IPS-20b (cell line): ENCODE measurements around the gene ADAMTS4.
A peak's percentile ranks its signal among the peaks of the same experiment; 100 is the strongest.

Source experiments
- H3K27ac ChIP-seq: one replicate; pipeline ENCODE4 v1.5.1; 2013; ENCODE audit warnings: low read length
- H3K27me3 ChIP-seq: 2 replicates; pipeline ENCODE4 v1.6.1; 2013; ENCODE audit warnings: mild to moderate bottlenecking, low read length, inconsistent platforms; ENCODE audit not compliant: insufficient read depth
- H3K36me3 ChIP-seq: 2 replicates; pipeline ENCODE4 v1.6.1; 2013; ENCODE audit warnings: low read depth, mild to moderate bottlenecking, inconsistent platforms, low read length, moderate library complexity; ENCODE audit not compliant: insufficient read depth
- H3K4me1 ChIP-seq: 2 replicates; pipeline ENCODE4 v1.6.1; 2013; ENCODE audit warnings: mild to moderate bottlenecking, control low read depth, inconsistent platforms, low read length, moderate library complexity; ENCODE audit not compliant: insufficient read depth
- H3K4me3 ChIP-seq: 2 replicates; pipeline ENCODE4 v1.5.1; 2013; ENCODE audit warnings: mild to moderate bottlenecking, low read length, inconsistent platforms
- H3K9ac ChIP-seq: 2 replicates; pipeline ENCODE4 v1.6.1; 2013; ENCODE audit warnings: low read depth, mild to moderate bottlenecking, inconsistent platforms, low read length, moderate library complexity
- H3K9me3 ChIP-seq: 2 replicates; pipeline ENCODE4 v1.6.1; 2013; ENCODE audit warnings: mild to moderate bottlenecking, low read depth, low read length, inconsistent platforms; ENCODE audit not compliant: insufficient read depth

The ADAMTS4 gene

DNA sequence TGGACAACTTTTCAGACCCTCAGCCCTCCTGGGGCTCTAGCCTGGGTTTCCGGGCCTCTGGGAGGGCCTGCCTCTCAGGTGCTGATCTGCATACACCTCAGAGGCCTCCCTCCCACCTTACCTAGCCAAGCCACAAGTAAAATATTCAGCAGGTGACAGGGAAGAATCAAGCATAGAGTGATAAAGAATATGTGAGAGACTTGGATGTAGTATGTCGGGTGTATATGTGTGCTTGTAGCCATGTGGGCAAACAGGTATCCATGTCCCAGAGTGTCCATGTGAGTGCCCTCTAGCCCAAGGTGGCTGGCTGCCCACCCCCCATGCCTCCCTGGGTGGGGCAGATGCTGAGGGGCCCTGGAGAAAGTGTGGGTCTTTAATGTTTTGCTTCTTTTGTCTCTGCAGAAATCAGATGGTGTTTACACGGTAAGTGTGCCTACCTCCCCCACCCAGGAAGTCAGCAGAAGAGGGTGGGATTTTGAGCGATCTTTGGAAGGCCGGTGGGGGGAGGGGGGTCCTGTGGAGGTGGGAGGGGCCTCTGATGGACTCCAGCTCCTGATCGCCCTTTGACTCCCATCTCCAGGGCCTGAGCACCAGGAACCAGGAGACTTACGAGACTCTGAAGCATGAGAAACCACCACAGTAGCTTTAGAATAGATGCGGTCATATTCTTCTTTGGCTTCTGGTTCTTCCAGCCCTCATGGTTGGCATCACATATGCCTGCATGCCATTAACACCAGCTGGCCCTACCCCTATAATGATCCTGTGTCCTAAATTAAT, 19.6 kb upstream of the ADAMTS4 start:
- Histone ChIP-seq H3K9ac (peak overlapping the region; percentile 7; the same call in 1 of the 2 replicates), H3K4me3 (no peak overlapping the region), H3K27ac (no peak overlapping the region), H3K4me1 (peaks cover 10% of the 10 kb centered on the region; the same call in 1 of the 2 replicates), H3K27me3 (no peaks in the 10 kb centered on the region), H3K36me3 (peaks cover 20% of the 10 kb centered on the region), H3K9me3 (no peaks in the 10 kb centered on the region)

DNA sequence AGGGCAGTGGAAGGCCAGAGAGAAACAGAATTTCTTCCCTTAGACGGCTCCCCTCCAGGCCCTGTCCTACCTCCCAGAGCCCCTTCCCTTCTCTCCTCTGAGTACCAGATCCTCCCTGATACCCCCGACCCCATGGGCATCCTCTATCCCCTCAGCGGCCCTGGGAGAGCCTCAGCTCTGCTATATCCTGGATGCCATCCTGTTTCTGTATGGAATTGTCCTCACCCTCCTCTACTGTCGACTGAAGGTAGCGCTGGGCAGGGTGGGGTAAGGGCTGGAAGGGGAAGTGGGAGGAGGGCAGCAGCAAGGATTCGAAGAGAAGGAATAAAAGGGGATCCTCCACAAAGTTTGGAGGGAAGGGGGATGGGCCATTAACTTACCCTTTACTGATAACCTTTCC, 19.0 kb upstream of the ADAMTS4 start:
- Histone ChIP-seq H3K27ac (no peak overlapping the region), H3K36me3 (peaks cover 26% of the 10 kb centered on the region), H3K9ac (no peak overlapping the region), H3K27me3 (no peaks in the 10 kb centered on the region), H3K9me3 (no peaks in the 10 kb centered on the region), H3K4me3 (no peak overlapping the region), H3K4me1 (peaks cover 10% of the 10 kb centered on the region; the same call in 1 of the 2 replicates)

DNA sequence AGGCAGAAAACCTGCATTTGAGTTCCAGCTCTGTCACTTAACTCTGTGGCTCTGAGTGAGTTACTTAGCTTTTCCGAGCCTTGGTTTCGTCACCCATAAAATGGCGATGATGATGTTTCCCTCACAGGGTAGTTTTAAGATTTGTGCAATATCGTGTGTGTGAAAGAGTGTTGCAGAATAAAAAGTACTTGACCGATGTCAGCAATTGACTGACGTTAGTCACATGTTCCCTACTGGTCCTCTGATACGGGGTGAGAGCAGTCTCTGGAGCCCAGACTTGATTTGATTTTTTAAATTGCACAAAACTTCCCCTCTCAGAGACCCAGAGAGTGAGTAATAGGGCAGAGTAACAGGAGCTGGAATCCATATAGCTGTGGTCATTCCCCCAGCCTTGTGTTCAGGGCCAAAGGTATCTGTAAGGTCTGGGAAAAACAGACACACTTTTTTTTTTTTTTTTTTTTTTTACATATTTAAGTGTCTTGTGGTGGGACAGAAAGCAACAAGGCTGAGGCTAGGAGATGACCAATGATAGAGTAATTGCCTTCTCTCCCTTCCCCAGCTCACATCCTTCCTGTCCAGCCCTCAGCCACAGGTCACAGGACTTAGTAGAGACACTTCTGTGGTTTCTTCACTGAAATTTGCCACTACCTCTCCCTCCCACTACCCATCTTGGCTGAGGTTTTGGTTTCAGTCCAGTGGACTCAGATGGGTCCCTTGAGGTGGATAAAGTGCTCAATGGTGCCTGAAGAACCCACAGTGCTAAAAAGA, 18.3 kb upstream of the ADAMTS4 start:
- Histone ChIP-seq H3K27me3 (no peaks in the 10 kb centered on the region), H3K36me3 (peaks cover 33% of the 10 kb centered on the region), H3K4me3 (no peak overlapping the region), H3K9ac (no peak overlapping the region), H3K27ac (no peak overlapping the region), H3K4me1 (peaks cover 10% of the 10 kb centered on the region; the same call in 1 of the 2 replicates), H3K9me3 (no peaks in the 10 kb centered on the region)

DNA sequence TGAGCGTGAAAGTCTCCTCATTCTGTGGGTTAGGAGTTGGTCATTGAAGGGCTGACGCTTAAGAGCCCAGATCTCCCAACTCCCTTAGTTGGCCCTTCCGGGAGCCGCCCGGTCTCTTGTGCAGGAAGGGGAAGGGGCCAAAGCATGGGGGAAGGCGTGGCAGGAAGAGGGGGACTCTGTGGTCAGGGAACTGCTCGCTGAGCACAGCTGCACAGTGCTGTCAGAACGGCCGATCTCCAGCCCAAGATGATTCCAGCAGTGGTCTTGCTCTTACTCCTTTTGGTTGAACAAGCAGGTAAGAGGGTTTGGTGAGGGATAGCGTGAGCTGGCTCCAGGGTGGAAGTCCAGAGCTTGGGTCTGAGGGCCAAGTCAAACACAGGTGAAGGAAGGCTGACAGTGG, 16.2 kb upstream of the ADAMTS4 start, which contains the start of gene FCER1G:
FCER1G (plus strand) TSS at position 220 of the 400 bp plus-strand sequence; CDS start at position 247, 27 bp downstream.
- Histone ChIP-seq H3K9ac (no peak within 1 kb of the TSS), H3K27me3 (no peaks in the 10 kb centered on the region), H3K4me3 (no peak within 1 kb of the TSS), H3K27ac (no peak within 1 kb of the TSS), H3K9me3 (no peaks in the 10 kb centered on the region), H3K4me1 (peaks cover 12% of the 10 kb centered on the region; the same call in 1 of the 2 replicates), H3K36me3 (peaks cover 54% of the 10 kb centered on the region)

DNA sequence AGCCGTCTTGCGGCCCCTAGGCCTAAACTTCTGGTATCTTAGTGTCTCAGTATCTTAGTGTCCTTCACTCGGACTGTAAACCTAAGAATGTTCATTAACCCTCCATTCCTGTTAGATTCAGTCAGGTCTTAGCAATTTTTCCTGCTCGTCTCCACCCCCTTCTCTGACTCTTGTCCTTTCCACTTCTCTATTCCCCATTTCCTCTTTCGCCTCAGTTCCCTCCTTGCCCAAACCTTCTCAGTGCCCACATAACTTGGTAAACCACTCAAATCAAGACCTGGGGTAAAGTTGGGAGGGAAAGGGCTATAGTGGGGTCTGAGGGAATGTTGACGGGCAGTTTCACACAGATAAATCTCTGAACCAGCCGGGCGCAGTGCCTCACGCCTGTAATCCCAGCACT, 15.5 kb upstream of the ADAMTS4 start:
- H3K27me3 ChIP-seq, result no peaks in the 10 kb centered on the region
- H3K9ac ChIP-seq, result no peak overlapping the region
- peaks cover 13% of the 10 kb centered on the region; the same call in 1 of the 2 replicates for H3K4me1 ChIP-seq
- no peak overlapping the region for H3K27ac ChIP-seq
- H3K9me3 ChIP-seq, result no peaks in the 10 kb centered on the region
- H3K4me3 ChIP-seq, result no peak overlapping the region
- peaks cover 59% of the 10 kb centered on the region for H3K36me3 ChIP-seq

DNA sequence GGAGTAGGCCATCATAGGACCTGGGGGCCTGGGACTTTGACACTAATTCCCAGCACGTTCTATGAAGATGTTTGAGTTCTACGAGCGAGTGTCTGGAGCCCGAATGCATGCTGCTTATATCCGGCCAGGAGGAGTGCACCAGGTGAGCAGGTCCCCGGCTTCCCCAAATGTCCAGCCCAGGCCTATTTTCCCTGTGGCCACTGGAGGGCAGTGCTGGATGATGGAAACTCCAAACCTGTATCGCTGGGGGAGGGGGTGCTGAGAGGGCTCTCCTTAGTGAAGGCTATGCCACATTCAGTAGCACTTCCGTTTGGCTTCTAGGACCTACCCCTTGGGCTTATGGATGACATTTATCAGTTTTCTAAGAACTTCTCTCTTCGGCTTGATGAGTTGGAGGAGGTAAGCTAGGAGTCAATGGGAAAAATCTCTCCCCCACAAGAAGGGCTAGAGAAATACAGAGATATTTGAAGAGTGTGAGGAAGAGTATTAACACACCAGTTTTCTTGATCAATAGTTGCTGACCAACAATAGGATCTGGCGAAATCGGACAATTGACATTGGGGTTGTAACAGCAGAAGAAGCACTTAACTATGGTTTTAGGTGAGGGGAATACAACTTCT, 11.0 kb upstream of the ADAMTS4 start:
- Histone ChIP-seq H3K9ac (no peak overlapping the region), H3K27me3 (no peaks in the 10 kb centered on the region), H3K36me3 (peaks cover 94% of the 10 kb centered on the region), H3K4me1 (peaks cover 3% of the 10 kb centered on the region; the same call in 1 of the 2 replicates), H3K27ac (no peak overlapping the region), H3K4me3 (no peak overlapping the region), H3K9me3 (no peaks in the 10 kb centered on the region)

DNA sequence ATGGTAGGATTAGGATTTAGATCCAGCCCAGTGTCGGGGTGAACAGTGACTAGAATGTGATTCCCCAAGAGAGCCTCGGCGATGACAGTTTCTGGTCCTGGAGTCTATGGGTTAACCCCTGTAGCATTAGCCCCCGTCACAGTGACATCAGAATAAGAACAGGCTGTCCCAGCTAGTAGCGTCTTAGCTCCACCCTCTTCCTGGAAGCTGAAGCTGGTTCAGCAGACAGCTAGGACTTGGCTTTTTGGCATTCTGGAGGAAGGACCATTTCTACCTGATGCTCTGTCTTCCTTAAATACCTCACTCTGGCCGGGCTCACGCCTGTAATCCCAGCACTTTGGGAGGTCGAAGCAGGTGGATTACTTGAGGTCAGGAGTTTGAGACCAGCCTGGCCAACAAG, 8.3 kb upstream of the ADAMTS4 start:
- Histone ChIP-seq H3K9me3 (no peaks in the 10 kb centered on the region), H3K27me3 (no peaks in the 10 kb centered on the region), H3K36me3 (peaks cover 83% of the 10 kb centered on the region), H3K9ac (no peak overlapping the region), H3K27ac (no peak overlapping the region), H3K4me1 (peaks cover 3% of the 10 kb centered on the region; the same call in 1 of the 2 replicates), H3K4me3 (no peak overlapping the region)

DNA sequence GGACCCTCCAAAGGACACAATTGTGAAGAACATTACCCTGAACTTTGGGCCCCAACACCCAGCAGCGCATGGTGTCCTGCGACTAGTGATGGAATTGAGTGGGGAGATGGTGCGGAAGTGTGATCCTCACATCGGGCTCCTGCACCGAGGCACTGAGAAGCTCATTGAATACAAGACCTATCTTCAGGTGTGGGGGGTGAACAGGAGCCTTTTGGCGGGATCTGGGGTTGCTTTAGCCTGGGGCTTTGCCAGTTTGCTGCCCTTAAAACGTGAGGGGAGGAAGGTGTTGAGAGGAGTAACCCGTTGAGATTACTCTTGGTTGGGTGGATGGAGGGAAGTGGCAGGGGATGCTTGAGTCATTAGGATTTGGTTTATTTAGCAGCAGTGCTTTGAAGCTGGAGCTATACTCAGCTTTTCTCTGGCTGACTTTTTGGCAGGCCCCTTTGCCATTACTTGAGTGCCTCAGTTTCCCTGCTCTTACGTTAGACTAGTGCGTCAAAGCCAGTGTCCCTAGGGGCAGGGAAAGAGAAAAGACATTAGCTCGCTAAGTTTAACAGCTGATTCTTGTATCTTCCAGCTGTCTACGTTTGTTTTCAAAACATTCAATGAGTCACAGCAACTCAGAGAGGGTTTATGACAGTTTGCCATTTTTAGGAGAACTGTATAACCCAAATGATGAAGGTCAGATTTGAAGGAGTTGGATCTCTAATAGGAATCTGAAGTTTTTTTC, 7.7 kb upstream of the ADAMTS4 start:
- Histone ChIP-seq H3K27ac (no peak overlapping the region), H3K4me1 (peaks cover 5% of the 10 kb centered on the region; the same call in 1 of the 2 replicates), H3K9me3 (no peaks in the 10 kb centered on the region), H3K9ac (no peak overlapping the region), H3K4me3 (no peak overlapping the region), H3K36me3 (peaks cover 77% of the 10 kb centered on the region), H3K27me3 (no peaks in the 10 kb centered on the region)

DNA sequence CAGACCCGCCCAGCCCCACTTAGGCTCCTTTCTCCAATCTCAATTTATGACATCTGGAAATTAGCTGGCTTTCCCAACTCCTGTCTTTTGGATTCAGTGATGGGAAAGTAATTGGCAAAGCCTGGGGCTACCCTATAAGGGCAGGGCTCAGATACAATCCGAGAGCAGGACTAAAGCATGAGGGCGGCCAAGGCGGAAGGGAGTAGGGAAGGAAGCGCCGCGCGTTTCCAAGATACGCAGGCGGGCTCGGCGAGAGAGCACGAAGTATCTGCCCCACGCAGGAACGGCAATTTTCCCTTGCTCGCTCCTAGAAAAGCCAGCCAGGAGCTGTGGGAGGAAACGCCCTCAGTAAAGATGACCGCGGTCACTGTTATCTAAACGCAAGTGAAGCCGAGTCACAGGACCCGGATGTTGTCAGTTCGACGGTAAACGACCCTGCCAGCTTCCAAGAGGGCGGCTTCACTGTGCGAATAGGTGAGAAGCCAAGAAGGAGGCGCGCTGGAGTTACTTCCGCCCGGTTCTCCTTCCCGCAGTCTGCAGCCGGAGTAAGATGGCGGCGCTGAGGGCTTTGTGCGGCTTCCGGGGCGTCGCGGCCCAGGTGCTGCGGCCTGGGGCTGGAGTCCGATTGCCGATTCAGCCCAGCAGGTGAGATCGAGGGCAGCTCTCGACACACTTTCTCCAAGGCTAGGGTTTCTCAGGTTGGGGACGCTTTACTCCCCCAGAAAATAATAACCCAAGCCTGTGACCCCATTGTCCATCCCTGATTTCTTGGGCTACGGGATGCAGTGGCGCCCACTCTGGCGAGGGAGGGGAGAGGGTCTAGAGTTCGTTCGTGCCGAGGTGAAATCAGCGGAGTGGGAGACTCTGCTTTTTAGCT, 3.2 kb upstream of the ADAMTS4 start, which contains the start of gene NDUFS2:
NDUFS2 (plus strand) TSS at position 532 of the 877 bp plus-strand sequence; CDS start at position 551, 19 bp downstream.
- peaks cover 41% of the 10 kb centered on the region for H3K4me1 ChIP-seq
- H3K9me3 ChIP-seq, result no peaks in the 10 kb centered on the region
- H3K9ac ChIP-seq, result peak within 1 kb of the TSS; percentile 96
- H3K36me3 ChIP-seq, result peaks cover 38% of the 10 kb centered on the region
- peak within 1 kb of the TSS; percentile 80 for H3K4me3 ChIP-seq
- no peaks in the 10 kb centered on the region for H3K27me3 ChIP-seq
- H3K27ac ChIP-seq, result peak within 1 kb of the TSS; percentile 86

DNA sequence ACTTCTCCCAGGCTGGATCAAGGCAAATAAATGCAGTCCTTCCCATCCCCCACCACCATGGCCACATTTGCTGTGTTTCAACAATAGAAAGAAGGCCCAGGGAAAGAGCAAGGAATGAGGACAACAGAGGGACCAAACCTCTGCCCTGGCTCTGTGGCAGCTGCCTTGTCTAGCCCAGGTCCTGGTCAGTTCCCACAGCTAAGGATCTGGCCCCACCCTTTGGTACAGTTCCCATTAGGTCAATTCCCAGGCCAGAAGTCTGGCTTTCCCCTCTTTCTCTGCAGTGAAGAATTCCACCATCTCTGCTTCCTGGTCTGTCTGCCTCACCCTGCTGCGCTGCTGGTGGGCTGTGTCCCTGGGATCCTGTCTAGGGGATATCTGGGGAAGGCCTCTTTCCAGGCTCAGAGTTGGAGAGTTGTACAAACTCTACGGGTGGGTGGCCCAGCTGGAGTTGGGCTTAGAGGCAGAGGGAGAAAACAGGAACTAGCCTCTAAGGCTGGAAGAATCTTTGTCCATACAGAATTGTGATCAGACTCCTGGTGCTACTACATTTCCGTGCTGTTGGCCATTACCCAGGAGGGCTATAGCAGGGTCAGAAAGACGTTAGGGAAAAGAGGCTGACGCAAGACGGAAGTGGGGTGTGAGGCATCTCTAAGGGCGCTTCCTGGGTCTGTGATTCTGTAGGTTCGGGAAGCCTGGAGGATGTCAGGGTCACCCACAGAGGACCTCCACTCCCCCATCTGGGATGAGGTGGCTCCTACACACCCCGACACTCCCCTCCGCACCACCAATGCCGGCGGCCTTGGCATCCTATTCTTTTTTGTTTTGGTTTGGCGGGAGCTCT, 2.4 kb upstream of the ADAMTS4 start:
- no peaks in the 10 kb centered on the region for H3K27me3 ChIP-seq
- peak overlapping the region; percentile 86 for H3K27ac ChIP-seq
- H3K4me1 ChIP-seq, result peaks cover 47% of the 10 kb centered on the region
- H3K36me3 ChIP-seq, result peaks cover 29% of the 10 kb centered on the region
- H3K9ac ChIP-seq, result peak overlapping the region; percentile 96; the same call in 1 of the 2 replicates
- H3K4me3 ChIP-seq, result peak overlapping the region; percentile 80; the same call in 1 of the 2 replicates
- H3K9me3 ChIP-seq, result no peaks in the 10 kb centered on the region
